COLO668 (cell line): Measurements from ENCODE around the gene SLC44A5.
"Not testable (repeated sequence)": the region's sequence is repeated elsewhere in the genome, so short reads cannot be mapped to it uniquely, and the experiment has no call there.

Experiments
- DNase-seq: peaks from one replicate; lab custom pipeline; 2025; ENCODE audit not compliant: unreplicated experiment; lab: John Stamatoyannopoulos, UW

Gene SLC44A5

GRCh38 chr1:75469586-75470173 lies 141.2 kb downstream of the SLC44A5 start:
- DNase-seq: no peak

DNA sequence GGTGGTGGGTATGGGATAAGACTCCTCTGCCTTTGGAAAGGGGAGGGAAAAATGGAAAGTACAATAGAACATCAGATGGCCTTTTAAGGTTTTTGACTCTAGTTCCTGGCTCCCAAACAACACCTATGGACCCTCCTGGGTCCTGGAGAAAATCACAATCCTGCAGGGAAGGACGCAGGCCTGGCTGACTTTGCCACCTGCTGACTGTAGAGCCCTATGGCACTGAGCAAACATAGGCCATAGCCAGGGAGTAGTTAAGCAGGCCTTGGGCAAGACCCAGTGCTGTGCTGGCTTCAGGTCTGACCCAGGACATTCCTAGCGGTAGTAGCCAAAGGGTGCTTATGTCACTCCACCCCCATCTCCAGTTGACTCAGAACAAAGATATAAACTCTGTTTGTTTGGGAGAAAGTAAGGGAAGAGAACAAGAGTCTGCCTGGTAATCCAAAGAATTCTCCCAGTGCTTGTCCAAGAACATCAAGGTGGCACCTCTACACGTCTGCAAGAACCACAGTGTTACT lies 149.0 kb downstream of the SLC44A5 start:
- DNase-seq: no peak

GRCh38 chr1:75449998-75450397 lies 160.9 kb downstream of the SLC44A5 start:
- DNase-seq: no peak

DNA sequence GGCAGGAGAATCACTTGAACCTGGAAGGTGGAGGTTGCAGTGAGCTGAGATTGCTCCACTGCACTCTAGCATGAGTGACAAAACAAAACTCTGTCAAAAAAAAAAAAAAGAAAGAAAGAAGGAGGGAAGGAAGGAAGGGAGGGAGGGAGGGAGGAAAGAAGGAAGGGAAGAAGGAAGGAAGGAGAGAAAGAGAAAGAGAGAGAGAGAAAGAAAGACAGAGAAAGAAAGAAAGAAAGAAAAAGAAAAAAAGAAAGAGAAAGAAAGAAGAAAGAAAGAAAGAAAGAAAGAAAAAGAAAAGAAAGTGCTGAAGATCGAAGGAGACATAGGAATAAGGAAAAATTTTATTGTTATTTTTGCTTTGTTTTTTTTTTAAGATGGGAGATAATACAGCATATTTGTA lies 166.7 kb downstream of the SLC44A5 start:
- DNase-seq: no peak

DNA sequence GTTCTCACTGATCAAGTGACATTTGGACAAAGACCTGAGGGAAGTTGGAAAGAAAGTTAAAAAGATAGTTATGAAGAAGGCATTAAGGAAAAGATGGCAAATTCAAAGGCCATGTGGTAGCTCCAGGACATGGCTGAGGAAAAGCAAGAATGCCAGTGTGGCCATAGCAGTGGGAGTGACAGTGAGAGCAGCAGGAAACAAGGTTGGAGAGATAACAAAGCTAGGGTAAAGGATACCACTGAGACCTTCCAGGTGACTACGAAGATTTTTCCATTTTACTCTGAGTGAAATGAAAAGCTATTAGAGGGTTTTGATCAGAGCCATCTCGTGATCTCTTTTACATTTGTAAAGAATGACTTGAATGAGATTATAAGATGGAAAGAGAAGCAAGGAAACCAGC lies 170.6 kb downstream of the SLC44A5 start:
- no peak for DNase-seq

DNA sequence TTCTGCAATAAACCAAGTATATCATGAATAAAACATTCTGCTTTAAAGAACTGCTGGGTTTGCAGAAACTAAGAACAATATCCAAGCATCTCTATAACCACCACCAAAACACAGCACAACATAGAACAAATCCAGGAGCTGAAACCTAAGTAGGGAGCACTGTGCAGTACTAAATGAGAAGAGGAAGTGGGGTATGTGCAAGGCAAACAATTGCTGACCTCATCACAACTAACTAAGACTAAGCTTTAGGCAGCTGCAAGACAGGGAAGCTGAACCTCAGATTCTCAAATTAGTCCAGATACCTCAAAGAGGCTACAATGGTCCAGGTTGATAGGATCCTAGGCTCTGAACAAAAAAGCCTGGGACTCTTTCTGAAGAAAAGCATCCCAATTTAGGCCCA lies 172.6 kb downstream of the SLC44A5 start:
- DNase-seq: no peak

DNA sequence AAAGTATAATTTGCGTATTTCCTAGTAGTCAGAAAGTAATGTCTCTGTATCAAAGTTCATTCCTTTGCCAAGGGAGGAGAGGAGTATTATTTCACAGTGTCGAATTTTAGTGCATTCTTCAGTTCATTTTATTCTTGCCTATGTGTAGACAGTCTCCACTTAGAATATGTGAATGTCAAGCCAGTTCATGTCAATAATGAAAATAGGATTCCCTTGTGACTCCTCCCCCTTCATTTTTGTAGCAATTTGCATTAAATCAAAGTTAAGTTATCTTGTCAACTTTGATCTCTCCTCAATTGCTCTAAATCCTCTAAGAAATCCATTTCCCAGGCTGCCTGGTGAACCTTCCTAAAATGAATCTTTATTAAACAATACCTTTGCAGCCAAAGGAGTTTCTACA lies 179.1 kb downstream of the SLC44A5 start:
- no peak for DNase-seq

GRCh38 chr1:75430526-75430925 lies 180.4 kb downstream of the SLC44A5 start:
- no peak for DNase-seq

DNA sequence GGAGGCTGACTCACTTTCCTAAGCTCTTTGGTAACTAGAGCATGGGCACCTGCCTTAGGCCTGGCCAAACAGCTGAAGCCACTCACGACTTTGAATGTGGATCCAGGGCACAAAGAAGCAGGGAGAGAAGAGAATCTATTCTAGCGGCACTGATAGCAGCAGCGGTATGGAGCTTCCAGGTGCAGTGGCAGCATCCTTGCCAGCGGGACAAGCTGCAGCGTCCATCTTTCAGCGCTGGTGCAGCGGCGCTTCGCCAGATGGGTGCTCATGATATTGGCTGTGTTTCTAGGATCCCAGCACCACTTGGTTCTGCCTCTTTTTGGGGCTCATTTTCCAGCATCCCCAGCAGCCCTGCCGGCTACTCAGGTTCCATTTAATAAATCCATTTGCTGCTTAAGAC lies 184.2 kb downstream of the SLC44A5 start:
- no peak for DNase-seq

GRCh38 chr1:75425001-75425650 lies 185.8 kb downstream of the SLC44A5 start:
- no peak for DNase-seq

GRCh38 chr1:75423616-75424015 lies 187.3 kb downstream of the SLC44A5 start:
- no peak for DNase-seq

- DNase-seq: no peak
Measured at GRCh38 chr1:75423136-75423535, 187.8 kb downstream of the SLC44A5 start.

DNA sequence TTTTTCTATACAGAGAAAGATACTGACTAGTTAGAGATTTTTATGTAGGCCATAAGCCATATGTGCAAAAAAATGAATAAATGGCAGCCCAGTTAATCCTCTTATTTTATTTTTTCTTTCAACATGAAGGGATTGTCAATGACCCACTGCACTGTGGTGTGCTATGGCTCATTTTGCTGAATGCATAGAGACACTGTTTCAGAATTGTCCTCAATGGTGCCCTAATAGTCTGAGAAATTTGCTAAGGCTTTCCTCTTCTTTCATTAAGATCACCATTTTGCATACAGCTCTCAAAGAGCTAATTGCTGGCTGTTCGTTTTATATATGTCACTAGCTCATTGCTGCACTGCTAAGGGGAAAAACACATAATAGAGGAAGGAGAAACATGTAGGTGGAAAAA lies 189.5 kb downstream of the SLC44A5 start:
- no peak for DNase-seq

GRCh38 chr1:75415187-75415586 lies 195.7 kb downstream of the SLC44A5 start:
- no peak for DNase-seq

DNA sequence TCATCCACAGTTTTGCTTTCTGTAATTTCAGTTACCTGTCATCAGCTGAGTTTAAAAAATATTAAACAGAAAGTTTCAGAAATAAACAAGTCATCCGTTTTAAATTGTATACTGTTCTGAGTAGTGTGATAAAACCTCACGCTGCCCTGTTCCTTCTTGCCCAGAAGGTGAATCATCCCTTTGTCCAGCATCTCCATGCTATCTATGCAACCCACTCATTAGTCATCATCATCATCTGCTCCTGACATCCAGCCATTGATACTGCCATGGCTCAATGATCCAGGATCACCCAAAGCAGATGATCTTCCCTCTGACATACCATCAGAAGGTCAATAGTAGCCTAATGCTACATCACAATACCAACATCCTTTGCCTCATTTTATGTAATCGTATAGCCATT lies 198.3 kb downstream of the SLC44A5 start:
- no peak for DNase-seq

GRCh38 chr1:75404681-75405080 lies 206.2 kb downstream of the SLC44A5 start:
- not testable (repeated sequence) for DNase-seq

- DNase-seq: not testable (repeated sequence)
Measured at GRCh38 chr1:75403147-75403646, 207.7 kb downstream of the SLC44A5 start.

DNA sequence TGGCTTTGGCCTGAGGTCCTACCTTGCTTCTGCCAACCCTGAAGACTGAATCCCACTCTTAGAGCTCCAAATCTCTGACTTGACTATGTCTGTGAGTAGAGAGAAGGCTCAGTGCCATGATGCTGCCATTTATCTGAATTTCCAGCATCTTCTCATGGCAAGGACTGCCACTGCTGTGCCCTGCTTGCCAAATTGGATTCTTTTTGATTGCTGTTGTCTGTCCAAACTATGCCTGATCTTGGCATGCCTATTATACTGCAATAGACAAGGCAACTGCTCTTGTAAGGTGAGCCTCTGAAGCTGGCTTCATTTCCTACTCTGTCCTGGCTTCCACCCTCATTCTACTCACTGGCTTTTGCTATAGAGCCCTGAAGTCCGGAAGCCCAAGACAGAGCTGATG lies 210.2 kb downstream of the SLC44A5 start:
- DNase-seq: no peak

GRCh38 chr1:75396745-75397144 lies 214.2 kb downstream of the SLC44A5 start:
- DNase-seq: no peak

GRCh38 chr1:75396260-75396659 lies 214.7 kb downstream of the SLC44A5 start:
- no peak for DNase-seq

GRCh38 chr1:75394386-75395139 lies 216.4 kb downstream of the SLC44A5 start:
- no peak for DNase-seq

GRCh38 chr1:75392278-75392677 lies 218.6 kb downstream of the SLC44A5 start:
- no peak for DNase-seq
